Loucy (cell line): ENCODE measurements around the gene NACA.

ENCODE experiments used
- EZH2phosphoT487 ChIP-seq: fragments of 200-600 bp; IDR thresholded peaks from 2 replicates; pipeline ENCODE4 v1.6.1; 2018; ENCODE audit warnings: antibody characterized with exemption, mild to moderate bottlenecking, moderate library complexity, borderline replicate concordance
- TF ChIP-seq, protein P1 (sequence below): fragments of 200-600 bp; sonication (generic); conservative IDR thresholded peaks from 2 replicates; pipeline ENCODE4 v1.5.1; 2014; ENCODE audit warnings: mild to moderate bottlenecking, antibody characterized with exemption, low read length

DNA sequence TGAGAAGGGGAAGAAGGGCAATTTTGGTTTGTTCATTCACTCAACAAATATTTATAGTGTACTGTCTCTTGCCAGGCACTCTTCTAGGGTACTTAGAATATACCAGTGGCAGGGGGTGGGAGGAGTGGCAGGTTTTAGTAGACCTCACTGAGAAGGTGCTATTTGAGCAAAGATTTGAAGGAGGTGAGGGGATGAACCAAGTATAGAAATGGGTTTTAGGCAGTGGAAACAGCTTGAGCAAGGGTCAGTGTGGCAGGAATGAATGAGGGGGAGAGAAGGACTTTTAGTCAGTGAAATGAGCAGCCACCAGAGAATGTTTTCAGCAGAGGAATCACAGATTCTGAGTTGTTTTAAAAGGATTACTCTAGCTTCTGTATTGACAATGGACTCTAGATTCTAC, 24.8 kb upstream of the NACA start:
- TF ChIP-seq, protein P1, sequence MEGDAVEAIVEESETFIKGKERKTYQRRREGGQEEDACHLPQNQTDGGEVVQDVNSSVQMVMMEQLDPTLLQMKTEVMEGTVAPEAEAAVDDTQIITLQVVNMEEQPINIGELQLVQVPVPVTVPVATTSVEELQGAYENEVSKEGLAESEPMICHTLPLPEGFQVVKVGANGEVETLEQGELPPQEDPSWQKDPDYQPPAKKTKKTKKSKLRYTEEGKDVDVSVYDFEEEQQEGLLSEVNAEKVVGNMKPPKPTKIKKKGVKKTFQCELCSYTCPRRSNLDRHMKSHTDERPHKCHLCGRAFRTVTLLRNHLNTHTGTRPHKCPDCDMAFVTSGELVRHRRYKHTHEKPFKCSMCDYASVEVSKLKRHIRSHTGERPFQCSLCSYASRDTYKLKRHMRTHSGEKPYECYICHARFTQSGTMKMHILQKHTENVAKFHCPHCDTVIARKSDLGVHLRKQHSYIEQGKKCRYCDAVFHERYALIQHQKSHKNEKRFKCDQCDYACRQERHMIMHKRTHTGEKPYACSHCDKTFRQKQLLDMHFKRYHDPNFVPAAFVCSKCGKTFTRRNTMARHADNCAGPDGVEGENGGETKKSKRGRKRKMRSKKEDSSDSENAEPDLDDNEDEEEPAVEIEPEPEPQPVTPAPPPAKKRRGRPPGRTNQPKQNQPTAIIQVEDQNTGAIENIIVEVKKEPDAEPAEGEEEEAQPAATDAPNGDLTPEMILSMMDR: no peak
- TF ChIP-seq EZH2phosphoT487: no peak
